HEK293T (cell line): ENCODE measurements around the gene YKT6.

Experiments
- ARNT ChIP-seq: fragments of 450-650 bp; IDR thresholded peaks from 2 replicates; pipeline ENCODE4 v1.6.1; 2017; ENCODE audit warnings: mild to moderate bottlenecking
- ELF4 ChIP-seq: fragments of 450-650 bp; IDR thresholded peaks from 2 replicates; pipeline ENCODE4 v1.6.1; 2017; ENCODE audit warnings: antibody characterized with exemption
- FOXA1 ChIP-seq: fragments of 450-650 bp; IDR thresholded peaks from 2 replicates; pipeline ENCODE4 v1.6.1; 2016; ENCODE audit warnings: mild to moderate bottlenecking
- FOXK2 ChIP-seq: fragments of 450-650 bp; IDR thresholded peaks from 2 replicates; pipeline ENCODE4 v1.6.1; 2016; ENCODE audit warnings: mild to moderate bottlenecking
- FOXM1 ChIP-seq: fragments of 450-650 bp; IDR thresholded peaks from 2 replicates; pipeline ENCODE4 v1.6.1; 2017; ENCODE audit warnings: mild to moderate bottlenecking, borderline replicate concordance
- HDGF ChIP-seq: fragments of 450-650 bp; IDR thresholded peaks from 2 replicates; pipeline ENCODE4 v1.6.1; 2017; ENCODE audit warnings: antibody characterized with exemption, borderline replicate concordance
- SP1 ChIP-seq: fragments of 450-650 bp; IDR thresholded peaks from 2 replicates; pipeline ENCODE4 v1.6.1; 2017
- TARDBP ChIP-seq: fragments of 450-650 bp; IDR thresholded peaks from 2 replicates; pipeline ENCODE4 v1.6.1; 2016
- ZNF384 ChIP-seq: fragments of 450-650 bp; IDR thresholded peaks from 2 replicates; pipeline ENCODE4 v1.6.1; 2016

GRCh38 chr7:44258865-44259546, 58.2 kb downstream of the YKT6 start:
- TF ChIP-seq FOXA1 (no peak), TARDBP (no peak), ZNF384 (no peak), ELF4 (no peak), HDGF (no peak), FOXK2 (no peak), SP1 (no peak), FOXM1 (no peak), ARNT (no peak)
